H1 (cell line): ENCODE measurements around the gene IDUA.

ENCODE experiments used
- ATF2 ChIP-seq: IDR thresholded peaks from 2 replicates; pipeline ENCODE4 v1.6.1; 2012; ENCODE audit warnings: low read length, inconsistent platforms
- CEBPB ChIP-seq: IDR thresholded peaks from 2 replicates; pipeline ENCODE4 v1.6.1; 2012; ENCODE audit warnings: low read depth, low read length
- EGR1 ChIP-seq: IDR thresholded peaks from 2 replicates; pipeline ENCODE4 v1.6.1; 2011; ENCODE audit warnings: low read depth, low read length, borderline replicate concordance
- EP300 ChIP-seq, 2 experiments: IDR thresholded peaks; 1 replicate in 1 of 2; 2 replicates in 1 of 2; pipeline ENCODE4 v1.6.1; 2011 to 2012; ENCODE audit warnings: low read depth in 2 of 2, low read length in 2 of 2, mild to moderate bottlenecking in 2 of 2, borderline replicate concordance in 1 of 2, inconsistent platforms in 1 of 2, moderate library complexity in 1 of 2
- EZH2 ChIP-seq: fragments of 200-600 bp; sonication (generic); IDR thresholded peaks from 2 replicates; pipeline ENCODE4 v1.7.1; 2012; ENCODE audit warnings: low read depth, mild to moderate bottlenecking, moderate library complexity, low read length, inconsistent platforms; ENCODE audit not compliant: severe bottlenecking
- FOSL1 ChIP-seq: IDR thresholded peaks from 2 replicates; pipeline ENCODE4 v1.6.1; 2011; ENCODE audit warnings: mild to moderate bottlenecking, low read depth, low read length, moderate library complexity; ENCODE audit not compliant: insufficient read depth
- MAX ChIP-seq: IDR thresholded peaks from 2 replicates; pipeline ENCODE4 v1.6.1; 2012; ENCODE audit warnings: inconsistent platforms
- SIN3A ChIP-seq, 2 experiments: IDR thresholded peaks in 1 of 2; conservative IDR thresholded peaks in 1 of 2; 2 replicates each; pipeline ENCODE4 v1.6.1; 2011 to 2012; ENCODE audit warnings: low read length in 2 of 2, improper control_type of control experiment in 1 of 2, low read depth in 1 of 2, mild to moderate bottlenecking in 1 of 2
- SRF ChIP-seq: IDR thresholded peaks from 2 replicates; pipeline ENCODE4 v1.6.1; 2011; ENCODE audit warnings: mild to moderate bottlenecking, low read depth, low read length, moderate library complexity
- TEAD4 ChIP-seq: IDR thresholded peaks from 2 replicates; pipeline ENCODE4 v1.6.1; 2012; ENCODE audit warnings: low read depth, low read length, inconsistent platforms, mixed read lengths
- TF ChIP-seq, protein P1 (sequence below), 3 experiments: IDR thresholded peaks; 1 replicate in 2 of 3; 2 replicates in 1 of 3; pipeline versions ENCODE4 v1.5.1 to v1.6.1; 2011; ENCODE audit warnings: low read length in 3 of 3, mild to moderate bottlenecking in 3 of 3, inconsistent platforms in 2 of 3, low read depth in 1 of 3, moderate library complexity in 1 of 3; ENCODE audit not compliant: insufficient read depth in 1 of 3; ENCODE audit errors: control extremely low read depth in 1 of 3

DNA sequence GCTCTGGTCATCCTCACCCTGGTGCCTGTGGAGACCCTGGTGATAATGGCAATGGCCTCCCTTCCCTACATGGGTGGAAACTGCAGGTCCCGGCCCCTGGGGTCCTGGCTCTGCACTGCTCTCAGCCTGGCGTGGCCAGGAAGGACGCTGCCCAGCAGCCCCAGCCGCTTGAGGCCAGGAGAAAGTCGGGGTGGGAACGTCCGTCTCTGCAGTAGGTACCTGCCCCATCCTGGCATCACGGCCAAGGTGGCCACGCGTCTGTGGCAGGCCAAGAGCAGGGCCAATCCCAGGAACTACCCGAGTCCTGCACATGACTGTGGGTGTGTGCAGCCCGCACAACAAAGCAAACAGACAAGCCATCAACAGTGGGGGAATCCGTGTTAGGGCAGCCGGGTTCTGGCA is 58.4 kb downstream of the IDUA start:
- no peak for TF ChIP-seq TEAD4
- TF ChIP-seq SRF, result no peak
- TF ChIP-seq EZH2, result no peak
- no peak for TF ChIP-seq EP300 (IDR thresholded peaks at IDR 0.05; ENCODE audit: borderline replicate concordance in 1 of 2, low read depth in 2 of 2, low read length in 2 of 2)
- TF ChIP-seq MAX, result no peak
- no peak for TF ChIP-seq FOSL1
- TF ChIP-seq, protein P1, sequence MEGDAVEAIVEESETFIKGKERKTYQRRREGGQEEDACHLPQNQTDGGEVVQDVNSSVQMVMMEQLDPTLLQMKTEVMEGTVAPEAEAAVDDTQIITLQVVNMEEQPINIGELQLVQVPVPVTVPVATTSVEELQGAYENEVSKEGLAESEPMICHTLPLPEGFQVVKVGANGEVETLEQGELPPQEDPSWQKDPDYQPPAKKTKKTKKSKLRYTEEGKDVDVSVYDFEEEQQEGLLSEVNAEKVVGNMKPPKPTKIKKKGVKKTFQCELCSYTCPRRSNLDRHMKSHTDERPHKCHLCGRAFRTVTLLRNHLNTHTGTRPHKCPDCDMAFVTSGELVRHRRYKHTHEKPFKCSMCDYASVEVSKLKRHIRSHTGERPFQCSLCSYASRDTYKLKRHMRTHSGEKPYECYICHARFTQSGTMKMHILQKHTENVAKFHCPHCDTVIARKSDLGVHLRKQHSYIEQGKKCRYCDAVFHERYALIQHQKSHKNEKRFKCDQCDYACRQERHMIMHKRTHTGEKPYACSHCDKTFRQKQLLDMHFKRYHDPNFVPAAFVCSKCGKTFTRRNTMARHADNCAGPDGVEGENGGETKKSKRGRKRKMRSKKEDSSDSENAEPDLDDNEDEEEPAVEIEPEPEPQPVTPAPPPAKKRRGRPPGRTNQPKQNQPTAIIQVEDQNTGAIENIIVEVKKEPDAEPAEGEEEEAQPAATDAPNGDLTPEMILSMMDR (IDR thresholded peaks at IDR 0.05; ENCODE audit: control extremely low read depth in 1 of 3, insufficient read depth in 1 of 3, low read depth in 1 of 3, low read length in 3 of 3), result no peak
- no peak for TF ChIP-seq ATF2
- no peak for TF ChIP-seq SIN3A (conservative IDR thresholded peaks at IDR 0.05 in 1 of 2, IDR thresholded peaks at IDR 0.05 in 1 of 2; ENCODE audit: low read depth in 1 of 2, low read length in 2 of 2)
- TF ChIP-seq EGR1, result no peak
- TF ChIP-seq CEBPB, result no peak
